K562 (cell line): ENCODE results near the gene PSMD13. TPM values are rescaled to one million over a fixed set of nuclear protein-coding genes. Genes with fewer than 3 reads are reported as not detected.

Source experiments
- ATAC-seq: fragments of 200-7000 bp; cut with Tn5 transposase; 3 replicates; pipeline ENCODE4 v1.9.1; 2020; ENCODE audit warnings: moderate library complexity
- BruUV-seq: library from RNA; stranded (reverse); fragments of 400-500 nt; replicated peaks from 2 replicates; lab custom pipeline; 2021; lab: Mats Ljungman, UMichigan
- CTCF ChIA-PET: fragments of 300-600 bp; formaldehyde crosslinking; extraction: SDS; loops from one replicate; lab custom pipeline; 2021; ENCODE audit warnings: low intra/inter-chr PET ratio; lab: Yijun Ruan, JAX
- POLR2A ChIA-PET: fragments of 300-600, 350-650 bp; sonication (Branson Sonifier 250); formaldehyde crosslinking; extraction: SDS; loops from one replicate; lab custom pipeline; 2021; ENCODE audit warnings: antibody characterized with exemption, inconsistent platforms; lab: Yijun Ruan, JAX
- DNase-seq, 4 experiments: peaks; one replicate each; pipeline versions ENCODE4 v3.0.0 to v3.0.0-alpha.2; 2011 to 2018; ENCODE audit warnings: low spot score in 3 of 4, mixed read lengths in 3 of 4; ENCODE audit errors: extremely low read depth in 1 of 4
- FAIRE-seq: peaks from 2 replicates; lab custom pipeline; 2011; peaks lifted over from hg19 to GRCh38; lab: Jason Lieb, UNC
- H2AFZ ChIP-seq: 2 replicates; pipeline ENCODE4 v1.6.0; 2011; ENCODE audit warnings: low read depth, low read length, control low read depth, inconsistent platforms
- H3K27ac ChIP-seq: fragments of 200-600 bp; 3 replicates; pipeline ENCODE4 v1.8.0; 2011; ENCODE audit warnings: low read depth, mild to moderate bottlenecking, control low read depth, inconsistent platforms, low read length, moderate library complexity, mixed read lengths; ENCODE audit errors: extremely low read depth
- H3K27me3 ChIP-seq, 2 experiments: fragments of 300-600 bp in 1 of 2; 2 replicates in 1 of 2; 3 replicates in 1 of 2; pipeline versions ENCODE4 v1.6.0 to v1.8.0; 2011; ENCODE audit warnings: inconsistent platforms in 2 of 2, low read length in 2 of 2, mild to moderate bottlenecking in 1 of 2, mixed read lengths in 1 of 2, moderate library complexity in 1 of 2; ENCODE audit not compliant: control insufficient read depth in 2 of 2, insufficient read depth in 2 of 2
- H3K36me3 ChIP-seq: fragments of 300-600 bp; 3 replicates; pipeline ENCODE4 v1.8.0; 2011; ENCODE audit warnings: mild to moderate bottlenecking, low read length, inconsistent platforms; ENCODE audit not compliant: control insufficient read depth, insufficient read depth
- H3K4me1 ChIP-seq, 2 experiments: fragments of 200-600 bp in 1 of 2; replicated peaks in 1 of 2; 2 replicates in 1 of 2; 3 replicates in 1 of 2; pipeline versions ENCODE4 v1.5.1 to v1.8.0; 2011; ENCODE audit warnings: inconsistent platforms in 2 of 2, low read length in 2 of 2, mild to moderate bottlenecking in 1 of 2, mixed read lengths in 1 of 2, moderate library complexity in 1 of 2; ENCODE audit not compliant: control insufficient read depth in 2 of 2, insufficient read depth in 2 of 2
- H3K4me2 ChIP-seq: 2 replicates; pipeline ENCODE4 v1.6.1; 2011; ENCODE audit warnings: low read length, control low read depth, inconsistent platforms, mixed read lengths; ENCODE audit not compliant: insufficient read depth
- H3K4me3 ChIP-seq: fragments of 200-600 bp; sonication (generic), shearing (Covaris generic); 2 replicates; pipeline ENCODE4 v1.5.1; 2016; ENCODE audit warnings: control low read depth, inconsistent platforms
- H3K79me2 ChIP-seq: fragments of 200-600 bp; 3 replicates; pipeline ENCODE4 v1.8.0; 2011; ENCODE audit warnings: low read length, inconsistent platforms; ENCODE audit not compliant: control insufficient read depth, insufficient read depth
- H3K9ac ChIP-seq, 2 experiments: 2 replicates each; pipeline versions ENCODE4 v1.6.0 to v1.6.1; 2011; ENCODE audit warnings: low read depth in 2 of 2, low read length in 2 of 2, control low read depth in 1 of 2, inconsistent platforms in 1 of 2, mild to moderate bottlenecking in 1 of 2, mixed read lengths in 1 of 2; ENCODE audit not compliant: insufficient read depth in 1 of 2
- H3K9me1 ChIP-seq: one replicate; pipeline ENCODE4 v1.6.0; 2011; ENCODE audit warnings: inconsistent platforms, mild to moderate bottlenecking, low read length, moderate library complexity; ENCODE audit not compliant: control insufficient read depth, insufficient read depth
- H3K9me3 ChIP-seq: replicated peaks from 2 replicates; pipeline ENCODE4 v1.5.1; 2011; ENCODE audit warnings: low read depth, low read length, inconsistent platforms; ENCODE audit not compliant: control insufficient read depth, insufficient read depth
- H4K20me1 ChIP-seq: replicated peaks from 2 replicates; pipeline ENCODE4 v1.6.1; 2011; ENCODE audit warnings: low read length, inconsistent platforms, mixed read lengths; ENCODE audit not compliant: control insufficient read depth, insufficient read depth
- HIVEP1 ChIP-seq: fragments of 250-450 bp; sonication (Bioruptor Pico); IDR thresholded peaks from 2 replicates; pipeline ENCODE4 v1.4.0; 2020; ENCODE audit warnings: mild to moderate bottlenecking
- POLR2AphosphoS2 ChIP-seq: IDR thresholded peaks from 2 replicates; pipeline ENCODE4 v1.6.1; 2012; ENCODE audit warnings: low read length, improper control_type of control experiment
- RAD21 ChIP-seq, 2 experiments: fragments of 250-450 bp in 1 of 2; fragments of 450-650 bp in 1 of 2; sonication (Bioruptor Pico) in 1 of 2; formaldehyde crosslinking in 1 of 2; IDR thresholded peaks in 1 of 2; conservative IDR thresholded peaks in 1 of 2; 2 replicates each; pipeline versions ENCODE4 v1.4.0 to v1.8.0; 2020 to 2022; ENCODE audit warnings: mild to moderate bottlenecking in 2 of 2, moderate library complexity in 1 of 2
- SREBF1 ChIP-seq: fragments of 150-350 bp; IDR thresholded peaks from 2 replicates; pipeline ENCODE4 v1.6.1; 2014; ENCODE audit warnings: antibody characterized with exemption, low read depth, low read length, borderline replicate concordance
- WGBS: fragments of 100-300 bp; shearing (Covaris generic); methylation state at CpG from one replicate; pipeline ENCODE4 v1.1.6; 2016; ENCODE audit warnings: low coverage, mixed read lengths; ENCODE audit not compliant: insufficient coverage; ENCODE audit errors: missing lambda C conversion rate; 5-methylcytosine and 5-hydroxymethylcytosine counted together
- in situ Hi-C: fragments of 300-500 bp; cut with MboI; formaldehyde crosslinking; loops from 4 replicates; pipeline ENCODE4 v1.15.0; 2018; ENCODE audit warnings: inconsistent platforms, mixed read lengths
- intact Hi-C: fragments of 100-400 bp; cut with micrococcal nuclease; formaldehyde crosslinking; loops from 2 replicates; pipeline ENCODE4 v1.14.2; 2022
- polyA plus RNA-seq, 8 experiments: library from polyadenylated mRNA; depleted of rRNA in 4 of 8; stranded (reverse) in 5 of 8; unstranded in 3 of 8; fragments of >200 nt; fragmentation: Nextera tagmentation in 2 of 8; fragmentation: Illumina TruSeq in 1 of 8; extraction: Ambion mirVana in 2 of 8; extraction: Trizol in 1 of 8; gene quantifications; 2 replicates each; pipeline versions ENCODE4 v1.2.1 to v1.2.3, GENCODE V29; 2011 to 2014; ENCODE audit warnings: inconsistent platforms in 1 of 8, missing spikeins in 1 of 8
- total RNA-seq, 7 experiments: library from RNA; depleted of rRNA in 6 of 7; stranded (reverse); fragments of >200 nt in 6 of 7; fragmentation: Illumina TruSeq in 2 of 7; extraction: Trizol in 2 of 7; gene quantifications; 2 replicates each; pipeline versions ENCODE4 v1.2.1 to v1.2.3, GENCODE V29; 2011 to 2021; ENCODE audit warnings: low replicate concordance in 1 of 7
- TF ChIP-seq, protein P1 (sequence below), 2 experiments: fragments of 450-650 bp; formaldehyde crosslinking in 1 of 2; IDR thresholded peaks; 2 replicates each; pipeline versions ENCODE4 v1.4.0 to v1.6.1; 2014 to 2020; ENCODE audit warnings: mild to moderate bottlenecking in 2 of 2, borderline replicate concordance in 1 of 2, low read depth in 1 of 2
- TF ChIP-seq, protein P2 (sequence below), 3 experiments: IDR thresholded peaks in 2 of 3; conservative IDR thresholded peaks in 1 of 3; 2 replicates each; pipeline ENCODE4 v1.5.1; 2011 to 2012; ENCODE audit warnings: low read length in 3 of 3, mild to moderate bottlenecking in 3 of 3, control low read depth in 2 of 3, improper control_type of control experiment in 1 of 3, inconsistent platforms in 1 of 3, low read depth in 1 of 3, mixed read lengths in 1 of 3, moderate library complexity in 1 of 3; ENCODE audit not compliant: insufficient read depth in 2 of 3

Gene PSMD13
- total and polyA plus RNA-seq, 9 of the 15 experiments (the other 6 are each of a cell fraction or from before 2014, with no cell fraction given), result 185 to 383 (median 267) TPM

DNA sequence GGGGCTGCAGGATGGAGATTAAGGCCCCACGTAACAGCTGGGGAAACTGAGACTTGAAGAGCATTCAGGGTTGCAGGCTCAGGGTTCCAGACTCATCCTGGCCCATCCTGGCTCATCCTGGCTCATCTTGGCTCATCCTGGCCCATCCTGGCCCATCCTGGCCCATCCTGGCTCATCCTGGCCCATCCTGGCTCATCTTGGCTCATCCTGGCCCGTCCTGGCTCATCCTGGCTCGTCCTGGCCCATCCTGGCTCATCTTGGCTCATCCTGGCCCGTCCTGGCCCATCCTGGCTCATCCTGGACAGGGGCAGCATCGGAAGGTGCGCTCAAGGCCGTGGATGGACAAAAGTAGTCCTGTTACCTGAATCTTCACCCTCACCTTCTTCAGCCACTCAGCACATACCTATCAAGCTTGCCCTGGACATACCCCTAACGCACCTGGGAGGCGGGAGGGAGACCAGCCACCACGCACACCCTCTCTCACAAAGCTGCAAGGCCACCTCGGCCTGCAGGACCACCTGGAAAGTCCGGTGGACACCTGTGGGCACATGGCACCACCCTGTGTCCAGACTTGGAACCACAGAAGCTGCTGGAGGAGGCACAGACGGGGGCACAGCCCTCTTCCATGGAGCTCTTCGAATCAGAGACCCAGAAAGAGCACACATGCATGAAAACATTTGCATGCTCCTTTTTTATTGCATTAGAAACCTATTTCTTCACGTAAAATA, 21.2 kb downstream of the PSMD13 start:
- TF ChIP-seq SREBF1 (no peak), HIVEP1 (no peak), POLR2AphosphoS2 (no peak), RAD21 (CRISPR knock-in tag; conservative IDR thresholded peaks at IDR 0.05 in 1 of 2, IDR thresholded peaks at IDR 0.05 in 1 of 2) (peak in 1 of 2 experiments; percentile 40; a peak in 2 of 4 replicates)
- TF ChIP-seq, protein P1, sequence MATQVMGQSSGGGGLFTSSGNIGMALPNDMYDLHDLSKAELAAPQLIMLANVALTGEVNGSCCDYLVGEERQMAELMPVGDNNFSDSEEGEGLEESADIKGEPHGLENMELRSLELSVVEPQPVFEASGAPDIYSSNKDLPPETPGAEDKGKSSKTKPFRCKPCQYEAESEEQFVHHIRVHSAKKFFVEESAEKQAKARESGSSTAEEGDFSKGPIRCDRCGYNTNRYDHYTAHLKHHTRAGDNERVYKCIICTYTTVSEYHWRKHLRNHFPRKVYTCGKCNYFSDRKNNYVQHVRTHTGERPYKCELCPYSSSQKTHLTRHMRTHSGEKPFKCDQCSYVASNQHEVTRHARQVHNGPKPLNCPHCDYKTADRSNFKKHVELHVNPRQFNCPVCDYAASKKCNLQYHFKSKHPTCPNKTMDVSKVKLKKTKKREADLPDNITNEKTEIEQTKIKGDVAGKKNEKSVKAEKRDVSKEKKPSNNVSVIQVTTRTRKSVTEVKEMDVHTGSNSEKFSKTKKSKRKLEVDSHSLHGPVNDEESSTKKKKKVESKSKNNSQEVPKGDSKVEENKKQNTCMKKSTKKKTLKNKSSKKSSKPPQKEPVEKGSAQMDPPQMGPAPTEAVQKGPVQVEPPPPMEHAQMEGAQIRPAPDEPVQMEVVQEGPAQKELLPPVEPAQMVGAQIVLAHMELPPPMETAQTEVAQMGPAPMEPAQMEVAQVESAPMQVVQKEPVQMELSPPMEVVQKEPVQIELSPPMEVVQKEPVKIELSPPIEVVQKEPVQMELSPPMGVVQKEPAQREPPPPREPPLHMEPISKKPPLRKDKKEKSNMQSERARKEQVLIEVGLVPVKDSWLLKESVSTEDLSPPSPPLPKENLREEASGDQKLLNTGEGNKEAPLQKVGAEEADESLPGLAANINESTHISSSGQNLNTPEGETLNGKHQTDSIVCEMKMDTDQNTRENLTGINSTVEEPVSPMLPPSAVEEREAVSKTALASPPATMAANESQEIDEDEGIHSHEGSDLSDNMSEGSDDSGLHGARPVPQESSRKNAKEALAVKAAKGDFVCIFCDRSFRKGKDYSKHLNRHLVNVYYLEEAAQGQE (IDR thresholded peaks at IDR 0.05; ENCODE audit: borderline replicate concordance), result 0 out of 2 replicates have a peak, but pooled peaks have one; percentile 8
- TF ChIP-seq, protein P1 (CRISPR knock-in tag; IDR thresholded peaks at IDR 0.05; ENCODE audit: low read depth), result no peak
- TF ChIP-seq, protein P2, sequence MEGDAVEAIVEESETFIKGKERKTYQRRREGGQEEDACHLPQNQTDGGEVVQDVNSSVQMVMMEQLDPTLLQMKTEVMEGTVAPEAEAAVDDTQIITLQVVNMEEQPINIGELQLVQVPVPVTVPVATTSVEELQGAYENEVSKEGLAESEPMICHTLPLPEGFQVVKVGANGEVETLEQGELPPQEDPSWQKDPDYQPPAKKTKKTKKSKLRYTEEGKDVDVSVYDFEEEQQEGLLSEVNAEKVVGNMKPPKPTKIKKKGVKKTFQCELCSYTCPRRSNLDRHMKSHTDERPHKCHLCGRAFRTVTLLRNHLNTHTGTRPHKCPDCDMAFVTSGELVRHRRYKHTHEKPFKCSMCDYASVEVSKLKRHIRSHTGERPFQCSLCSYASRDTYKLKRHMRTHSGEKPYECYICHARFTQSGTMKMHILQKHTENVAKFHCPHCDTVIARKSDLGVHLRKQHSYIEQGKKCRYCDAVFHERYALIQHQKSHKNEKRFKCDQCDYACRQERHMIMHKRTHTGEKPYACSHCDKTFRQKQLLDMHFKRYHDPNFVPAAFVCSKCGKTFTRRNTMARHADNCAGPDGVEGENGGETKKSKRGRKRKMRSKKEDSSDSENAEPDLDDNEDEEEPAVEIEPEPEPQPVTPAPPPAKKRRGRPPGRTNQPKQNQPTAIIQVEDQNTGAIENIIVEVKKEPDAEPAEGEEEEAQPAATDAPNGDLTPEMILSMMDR (IDR thresholded peaks at IDR 0.05 in 2 of 3, conservative IDR thresholded peaks at IDR 0.05 in 1 of 3; ENCODE audit: insufficient read depth in 2 of 3, low read depth in 1 of 3, low read length in 3 of 3), result peak; percentile 34 to 56 (median 40); a peak in 5 of 6 replicates
- ChIA-PET POLR2A (interaction anchor here (0.6 to 1.7 kb wide), 5 partner anchors 9 to 281 kb away, joined by 3 to 10 read pairs (median 5); no protein-coding TSS in a partner anchor), CTCF (no interaction called here)
- Histone ChIP-seq H3K27me3 (no peaks in the 10 kb centered on the region), H3K4me2 (no peak overlapping the region), H3K4me1 (peaks cover 13 to 19% of the 10 kb centered on the region in 2 experiments), H3K4me3 (no peak overlapping the region), H4K20me1 (no peaks in the 10 kb centered on the region), H2AFZ (no peak overlapping the region), H3K79me2 (no peaks in the 10 kb centered on the region), H3K9ac (peak overlapping the region in 1 of 2 experiments; percentile 61; a peak in 1 of 4 replicates), H3K9me1 (no peaks in the 10 kb centered on the region), H3K27ac (no peak overlapping the region), H3K36me3 (peaks cover 11% of the 10 kb centered on the region; the same call in 2 of the 3 replicates), H3K9me3 (no peaks in the 10 kb centered on the region; the same call in 1 of the 2 replicates)
- WGBS, result 56% methylated on average over 14 of the region's 15 CpGs
- in situ Hi-C loops (no loop called here), intact Hi-C loops (no loop called here)
- no peak for FAIRE-seq
- no peak for DNase-seq
- no TSS peak for BruUV-seq
- ATAC-seq, result peak; percentile 61
